Lung (tissue), 12 donors: ENCODE data around the gene C19orf44. TPM values are rescaled to one million over a fixed set of nuclear protein-coding genes. Genes with fewer than 3 reads are reported as not detected.

Experiments used
- ATAC-seq: fragments of 200-7000 bp; cut with Tn5 transposase; one replicate; pipeline ENCODE4 v1.9.1; 2020; ENCODE audit warnings: moderate number of reproducible peaks; ENCODE audit not compliant: insufficient read depth, low FRiP score
- DNase-seq, 3 donors: peaks; one replicate each; pipeline ENCODE4 v3.0.0-alpha.2; 2013 to 2017
- H3K27ac ChIP-seq, 2 donors: one replicate each; pipeline ENCODE4 v1.5.1; 2013; ENCODE audit warnings: mild to moderate bottlenecking in 2 of 2, moderate library complexity in 2 of 2, control low read depth in 1 of 2, inconsistent platforms in 1 of 2, low read depth in 1 of 2, low read length in 1 of 2
- H3K27me3 ChIP-seq, 3 donors: one replicate each; pipeline ENCODE4 v1.5.1; 2013; ENCODE audit warnings: low read length in 2 of 3; ENCODE audit not compliant: control insufficient read depth in 3 of 3, insufficient read depth in 3 of 3
- H3K36me3 ChIP-seq, 4 donors: one replicate each; pipeline ENCODE4 v1.5.1; 2013; ENCODE audit warnings: low read length in 4 of 4, mild to moderate bottlenecking in 1 of 4, moderate library complexity in 1 of 4; ENCODE audit not compliant: control insufficient read depth in 4 of 4, insufficient read depth in 4 of 4
- H3K4me1 ChIP-seq, 5 donors: one replicate each; pipeline ENCODE4 v1.5.1; 2013; ENCODE audit warnings: low read length in 5 of 5, mild to moderate bottlenecking in 2 of 5, moderate library complexity in 1 of 5; ENCODE audit not compliant: control insufficient read depth in 5 of 5, insufficient read depth in 5 of 5
- H3K4me3 ChIP-seq: one replicate; pipeline ENCODE4 v1.5.1; 2013; ENCODE audit warnings: mild to moderate bottlenecking, control low read depth, moderate library complexity
- H3K9ac ChIP-seq, 2 donors: one replicate each; pipeline ENCODE4 v1.5.1; 2013; ENCODE audit warnings: low read length in 2 of 2, control low read depth in 1 of 2; ENCODE audit not compliant: insufficient read depth in 1 of 2
- H3K9me3 ChIP-seq, 4 donors: one replicate each; pipeline ENCODE4 v1.5.1; 2013; ENCODE audit warnings: low read length in 3 of 4, mild to moderate bottlenecking in 1 of 4, moderate library complexity in 1 of 4; ENCODE audit not compliant: control insufficient read depth in 4 of 4, insufficient read depth in 3 of 4
- CTCF ChIP-seq: IDR thresholded peaks from 2 replicates; pipeline ENCODE4 v1.5.1; 2012; ENCODE audit warnings: mild to moderate bottlenecking; ENCODE audit errors: control extremely low read depth, extremely low read depth
- WGBS, 2 donors: extraction: QIAGEN DNeasy Blood & Tissue Kit; methylation state at CpG; one replicate each; pipeline ENCODE4 v1.1.7; 2013; 5-methylcytosine and 5-hydroxymethylcytosine counted together
- polyA plus RNA-seq, 2 donors: library from polyadenylated mRNA; stranded (reverse); fragments of 200-250 nt; gene quantifications; one replicate each; pipeline ENCODE4 v1.2.1, GENCODE V29; 2013
- total RNA-seq, 2 donors: library from RNA; depleted of rRNA in 1 of 2; stranded (reverse); fragments of >200 nt in 1 of 2; gene quantifications; one replicate each; pipeline ENCODE4 v1.2.1, GENCODE V29; 2014 to 2021
- donor health status: control.
- donor health status: control.
- donor health status: Bipolar disorder and iron deficiency.
- donor health status: healthy.
- donor health status: DM: yes; HTN: yes; CAD: no.

Gene C19orf44
- total and polyA plus RNA-seq, 4 donors: 3.1 to 9.4 (median 4.6) TPM

- Histone ChIP-seq H3K9me3 (no peaks in the 10 kb centered on the region), H3K4me3 (no peak overlapping the region), H3K36me3 (peaks cover 21 to 84% (median 44%) of the 10 kb centered on the region in 4 donors), H3K4me1 (no peaks in the 10 kb centered on the region), H3K27ac (no peak overlapping the region), H3K27me3 (no peaks in the 10 kb centered on the region), H3K9ac (no peak overlapping the region)
- TF ChIP-seq CTCF: no peak
- 96 to 97% methylated on average over 39 to 54 of the region's 54 CpGs for WGBS, 2 donors
- ATAC-seq: no peak
- DNase-seq: no peak
These were observed 29.0 kb downstream of the C19orf44 start for GRCh38 chr19:16524991-16525734.

GRCh38 chr19:16525751-16526481 is 29.7 kb downstream of the C19orf44 start:
- no peak overlapping the region for H3K9ac ChIP-seq
- ATAC-seq: no peak
- H3K36me3 ChIP-seq: peaks cover 20 to 84% (median 39%) of the 10 kb centered on the region in 4 donors
- 97 to 98% methylated on average over 28 to 29 of the region's 29 CpGs for WGBS, 2 donors
- H3K9me3 ChIP-seq: no peaks in the 10 kb centered on the region
- no peak overlapping the region for H3K4me3 ChIP-seq
- no peaks in the 10 kb centered on the region for H3K27me3 ChIP-seq
- no peaks in the 10 kb centered on the region for H3K4me1 ChIP-seq
- TF ChIP-seq CTCF: no peak
- no peak for DNase-seq
- no peak overlapping the region for H3K27ac ChIP-seq

GRCh38 chr19:16527334-16527935 is 31.2 kb downstream of the C19orf44 start:
- DNase-seq: no peak
- no peaks in the 10 kb centered on the region for H3K9me3 ChIP-seq
- no peak for ATAC-seq
- H3K4me1 ChIP-seq: no peaks in the 10 kb centered on the region
- TF ChIP-seq CTCF: no peak
- WGBS, 2 donors: 83 to 87% methylated on average over 14 of the region's 14 CpGs
- no peak overlapping the region for H3K9ac ChIP-seq
- H3K4me3 ChIP-seq: no peak overlapping the region
- H3K27me3 ChIP-seq: no peaks in the 10 kb centered on the region
- H3K36me3 ChIP-seq: peaks cover 25 to 86% (median 44%) of the 10 kb centered on the region in 4 donors
- no peak overlapping the region for H3K27ac ChIP-seq
